GM21367 (cell line): ENCODE measurements around the gene CEACAM18.
"Not testable (repeated sequence)": the region's sequence is repeated elsewhere in the genome, so short reads cannot be mapped to it uniquely, and the experiment has no call there.

Experiments used
- ATAC-seq: cut with Tn5 transposase; IDR thresholded peaks from one replicate; pipeline ENCODE4 v1.9.1; 2021; ENCODE audit not compliant: unreplicated experiment

The CEACAM18 gene

GRCh38 chr19:51491586-51491985 lies 13.2 kb downstream of the CEACAM18 start:
- no peak for ATAC-seq

- ATAC-seq, result no peak
Measured at GRCh38 chr19:51493776-51494175, 15.4 kb downstream of the CEACAM18 start.

GRCh38 chr19:51497666-51498065 lies 19.3 kb downstream of the CEACAM18 start:
- no peak for ATAC-seq

GRCh38 chr19:51500931-51501330 lies 22.6 kb downstream of the CEACAM18 start:
- ATAC-seq, result not testable (repeated sequence)

GRCh38 chr19:51501594-51502263 lies 23.4 kb downstream of the CEACAM18 start, which contains the start of gene SIGLEC12:
TSS of gene SIGLEC12 (minus strand) at chr19:51501800. CDS start at chr19:51501733, 67 bp downstream.
- ATAC-seq, result no peak

- ATAC-seq, result no peak
Measured at GRCh38 chr19:51503286-51503817, 25.0 kb downstream of the CEACAM18 start.

GRCh38 chr19:51503896-51504295 lies 25.6 kb downstream of the CEACAM18 start:
- no peak for ATAC-seq

- ATAC-seq, result no peak
Measured at GRCh38 chr19:51505904-51506303, 27.6 kb downstream of the CEACAM18 start.

GRCh38 chr19:51507192-51507591 lies 28.9 kb downstream of the CEACAM18 start:
- no peak for ATAC-seq

- ATAC-seq, result no peak
Measured at GRCh38 chr19:51507640-51508058, 29.3 kb downstream of the CEACAM18 start.

GRCh38 chr19:51508059-51508733 lies 29.9 kb downstream of the CEACAM18 start:
- no peak for ATAC-seq

GRCh38 chr19:51509823-51510660 lies 31.7 kb downstream of the CEACAM18 start:
- no peak for ATAC-seq

- ATAC-seq, result no peak
Measured at GRCh38 chr19:51511353-51511752, 33.0 kb downstream of the CEACAM18 start.

GRCh38 chr19:51513968-51514367 lies 35.6 kb downstream of the CEACAM18 start:
- ATAC-seq, result no peak

- no peak for ATAC-seq
Measured at GRCh38 chr19:51514866-51515481, 36.6 kb downstream of the CEACAM18 start.

- ATAC-seq, result no peak
Measured at GRCh38 chr19:51520728-51521127, 42.4 kb downstream of the CEACAM18 start.

GRCh38 chr19:51521357-51521756 lies 43.0 kb downstream of the CEACAM18 start:
- ATAC-seq, result no peak

GRCh38 chr19:51521781-51522180 lies 43.4 kb downstream of the CEACAM18 start:
- ATAC-seq, result no peak

- no peak for ATAC-seq
Measured at GRCh38 chr19:51524666-51525264, 46.4 kb downstream of the CEACAM18 start.

- ATAC-seq, result no peak
Measured at GRCh38 chr19:51525651-51526050, 47.3 kb downstream of the CEACAM18 start.
